Measurements from ENCODE around the gene RIC1. TPM values are rescaled to one million over a fixed set of nuclear protein-coding genes. Genes with fewer than 3 reads are reported as not detected.

The RIC1 gene
- total RNA-seq, 6 experiments from 2014 or later, result 25.8 to 35.2 (median 29.8) TPM

DNA sequence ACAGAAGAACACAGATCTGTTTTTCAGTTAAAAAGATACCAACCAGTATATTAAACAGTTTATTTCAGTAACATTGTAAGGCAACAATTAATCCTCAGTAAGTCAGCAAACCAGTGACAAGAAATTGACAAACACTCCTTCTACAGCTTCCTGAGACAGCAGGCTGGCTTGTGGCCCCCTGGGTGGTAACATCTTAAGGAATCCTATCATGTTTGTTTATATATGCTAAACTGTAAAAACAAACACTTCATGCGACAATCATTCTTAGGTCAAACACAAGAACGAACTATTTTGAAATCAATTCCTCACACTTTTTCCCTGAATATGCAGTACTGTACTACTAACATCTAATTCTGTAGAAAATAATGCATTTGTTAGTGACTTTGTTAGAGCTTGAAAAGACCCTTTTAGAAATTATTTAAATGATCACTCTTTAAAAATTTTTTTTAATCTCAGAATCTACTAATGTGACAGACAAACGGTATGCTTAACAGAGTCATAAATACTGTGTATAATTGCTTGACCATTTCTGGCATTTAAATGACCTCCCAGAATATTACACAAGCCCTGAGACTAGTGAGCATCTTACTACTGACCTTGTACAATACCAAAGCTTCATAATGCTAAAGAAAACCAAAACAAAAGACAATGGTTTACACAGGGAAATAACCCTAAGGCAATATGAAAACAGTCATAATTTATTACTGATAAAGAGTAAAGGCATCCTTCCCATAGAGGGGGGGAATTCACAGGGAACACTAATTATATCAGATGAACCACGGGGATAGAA lies 155.8 kb downstream of the RIC1 start:
- TF ChIP-seq, protein P1, sequence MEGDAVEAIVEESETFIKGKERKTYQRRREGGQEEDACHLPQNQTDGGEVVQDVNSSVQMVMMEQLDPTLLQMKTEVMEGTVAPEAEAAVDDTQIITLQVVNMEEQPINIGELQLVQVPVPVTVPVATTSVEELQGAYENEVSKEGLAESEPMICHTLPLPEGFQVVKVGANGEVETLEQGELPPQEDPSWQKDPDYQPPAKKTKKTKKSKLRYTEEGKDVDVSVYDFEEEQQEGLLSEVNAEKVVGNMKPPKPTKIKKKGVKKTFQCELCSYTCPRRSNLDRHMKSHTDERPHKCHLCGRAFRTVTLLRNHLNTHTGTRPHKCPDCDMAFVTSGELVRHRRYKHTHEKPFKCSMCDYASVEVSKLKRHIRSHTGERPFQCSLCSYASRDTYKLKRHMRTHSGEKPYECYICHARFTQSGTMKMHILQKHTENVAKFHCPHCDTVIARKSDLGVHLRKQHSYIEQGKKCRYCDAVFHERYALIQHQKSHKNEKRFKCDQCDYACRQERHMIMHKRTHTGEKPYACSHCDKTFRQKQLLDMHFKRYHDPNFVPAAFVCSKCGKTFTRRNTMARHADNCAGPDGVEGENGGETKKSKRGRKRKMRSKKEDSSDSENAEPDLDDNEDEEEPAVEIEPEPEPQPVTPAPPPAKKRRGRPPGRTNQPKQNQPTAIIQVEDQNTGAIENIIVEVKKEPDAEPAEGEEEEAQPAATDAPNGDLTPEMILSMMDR (IDR thresholded peaks at IDR 0.05), result no peak
- peaks cover 30% of the 10 kb centered on the region for H3K9me3 Mint-ChIP-seq
- peak; percentile 24 for DNase-seq
- peaks cover 12% of the 10 kb centered on the region for H3K27me3 Mint-ChIP-seq (ENCODE audit: insufficient read depth)
- H3K4me3 Mint-ChIP-seq, result no peak overlapping the region
- H3K27ac Mint-ChIP-seq, result peak overlapping the region; percentile 43
- H3K36me3 Mint-ChIP-seq (ENCODE audit: low read depth), result peaks cover 49% of the 10 kb centered on the region
- H3K4me1 Mint-ChIP-seq (ENCODE audit: low read depth), result peaks cover 44% of the 10 kb centered on the region

DNA sequence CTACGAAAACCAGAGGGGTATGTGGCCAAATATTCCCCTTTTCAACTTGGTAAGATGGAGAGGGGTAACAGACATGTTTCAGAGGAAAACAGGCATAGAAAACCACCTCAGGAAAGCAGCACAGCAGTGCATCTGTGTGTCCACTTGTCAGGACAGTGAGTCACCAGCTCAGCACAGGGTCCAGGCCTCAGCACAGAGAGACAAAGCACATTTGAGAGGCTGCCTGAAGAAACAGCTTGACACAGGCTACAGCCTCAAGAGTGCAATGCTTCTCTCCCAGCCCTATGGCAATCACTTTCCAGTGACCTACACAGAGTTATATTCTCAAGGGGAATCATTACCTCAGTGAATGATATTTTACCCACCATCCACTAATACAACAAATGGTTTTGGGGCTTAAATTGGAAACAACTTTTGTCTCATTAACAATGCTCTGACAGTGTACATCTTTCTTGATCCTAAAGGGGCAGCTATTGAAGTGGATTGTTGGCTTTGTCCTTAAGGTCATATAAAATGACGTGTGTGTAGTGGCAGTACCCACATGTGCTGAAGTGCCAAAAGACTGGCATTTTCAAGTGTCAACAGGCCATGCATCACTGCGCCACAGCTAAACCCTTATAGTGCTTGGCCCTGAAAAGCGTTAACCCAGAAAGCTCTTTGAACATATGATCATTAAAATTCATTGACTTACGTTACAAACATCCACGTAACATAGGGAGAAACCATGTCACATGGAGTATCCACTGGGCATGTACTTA lies 157.6 kb downstream of the RIC1 start:
- Mint-ChIP-seq H3K27ac (peak overlapping the region; percentile 18; the same call in 1 of the 2 replicates), H3K4me3 (no peak overlapping the region), H3K36me3 (ENCODE audit: low read depth) (peaks cover 31% of the 10 kb centered on the region), H3K9me3 (peaks cover 18% of the 10 kb centered on the region), H3K4me1 (ENCODE audit: low read depth) (peaks cover 49% of the 10 kb centered on the region), H3K27me3 (ENCODE audit: insufficient read depth) (no peaks in the 10 kb centered on the region)
- no peak for DNase-seq
- TF ChIP-seq, protein P1 (IDR thresholded peaks at IDR 0.05), result no peak

DNA sequence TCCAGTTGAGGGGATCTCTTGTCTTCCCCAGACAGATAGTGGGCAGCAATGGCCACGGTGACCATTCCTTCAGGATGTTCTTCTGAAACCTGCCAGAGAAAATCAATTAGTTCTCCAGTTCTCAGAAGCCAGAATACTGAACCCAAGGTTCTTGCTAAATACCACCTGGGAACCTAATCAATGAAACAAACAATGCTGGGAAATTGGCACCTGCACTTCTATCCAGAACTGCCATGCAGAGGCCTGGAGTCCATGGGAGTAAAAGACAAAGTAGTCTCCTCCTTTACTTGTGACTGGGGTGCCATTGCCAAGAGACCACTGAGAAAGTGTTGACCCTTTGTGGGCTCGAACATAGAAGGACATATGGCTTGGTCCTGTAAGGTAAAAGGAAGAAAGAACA lies 158.3 kb downstream of the RIC1 start:
- TF ChIP-seq, protein P1 (IDR thresholded peaks at IDR 0.05), result no peak
- no peaks in the 10 kb centered on the region for H3K27me3 Mint-ChIP-seq (ENCODE audit: insufficient read depth)
- peaks cover 12% of the 10 kb centered on the region for H3K9me3 Mint-ChIP-seq
- H3K36me3 Mint-ChIP-seq (ENCODE audit: low read depth), result peaks cover 24% of the 10 kb centered on the region
- DNase-seq, result no peak
- H3K27ac Mint-ChIP-seq, result no peak overlapping the region
- peaks cover 49% of the 10 kb centered on the region for H3K4me1 Mint-ChIP-seq (ENCODE audit: low read depth)
- H3K4me3 Mint-ChIP-seq, result no peak overlapping the region

DNA sequence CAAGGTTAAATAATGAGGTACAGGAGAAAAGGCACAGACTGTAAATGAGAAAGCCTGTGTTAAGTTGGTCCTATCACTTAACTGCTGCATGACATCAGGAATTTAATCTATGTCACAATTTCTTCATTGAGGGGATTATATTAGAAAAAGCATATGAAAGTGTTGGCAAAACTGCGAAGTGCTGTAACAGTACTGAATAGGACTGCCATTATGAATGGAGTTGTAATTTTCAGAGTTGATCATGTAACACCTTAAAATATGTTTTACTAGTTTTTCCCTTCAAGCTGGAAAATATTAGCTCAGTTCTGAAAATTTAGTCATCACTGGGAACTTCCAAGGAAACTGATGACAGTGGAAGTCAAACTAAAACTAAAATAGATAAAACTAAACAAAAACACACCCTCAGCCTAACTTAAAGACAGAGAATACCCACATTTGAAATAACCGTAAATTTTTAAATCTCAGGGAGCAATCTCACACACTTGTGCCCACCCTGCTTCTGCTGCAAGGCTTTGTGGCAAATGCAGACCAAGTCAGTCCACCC lies 158.9 kb downstream of the RIC1 start:
- Mint-ChIP-seq H3K36me3 (ENCODE audit: low read depth) (peaks cover 18% of the 10 kb centered on the region), H3K4me3 (no peak overlapping the region), H3K9me3 (peaks cover 5% of the 10 kb centered on the region), H3K27me3 (ENCODE audit: insufficient read depth) (no peaks in the 10 kb centered on the region), H3K27ac (no peak overlapping the region), H3K4me1 (ENCODE audit: low read depth) (peaks cover 45% of the 10 kb centered on the region)
- TF ChIP-seq, protein P1 (IDR thresholded peaks at IDR 0.05), result no peak
- no peak for DNase-seq

DNA sequence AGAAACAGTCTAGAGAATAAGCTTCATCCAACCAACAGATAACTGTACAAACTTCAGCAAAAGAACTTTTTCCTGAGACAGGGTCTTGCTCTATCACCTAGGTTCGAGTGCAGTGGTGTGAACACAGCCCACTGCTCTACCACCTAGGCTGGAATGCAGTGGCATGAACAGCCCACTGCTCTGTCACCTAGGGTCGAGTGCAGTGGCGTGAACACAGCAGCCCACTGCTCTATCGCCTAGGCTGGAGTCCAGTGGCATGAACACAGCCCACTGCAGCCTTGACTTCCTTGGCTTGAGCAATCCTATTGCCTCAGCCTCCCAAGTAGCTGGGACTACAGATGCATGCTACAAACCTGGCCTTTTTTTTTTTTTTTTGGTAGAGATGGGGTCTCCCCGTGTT lies 160.6 kb downstream of the RIC1 start:
- Mint-ChIP-seq H3K27ac (no peak overlapping the region), H3K4me1 (ENCODE audit: low read depth) (peaks cover 29% of the 10 kb centered on the region), H3K4me3 (no peak overlapping the region), H3K36me3 (ENCODE audit: low read depth) (peaks cover 11% of the 10 kb centered on the region; the same call in 1 of the 2 replicates), H3K27me3 (ENCODE audit: insufficient read depth) (no peaks in the 10 kb centered on the region), H3K9me3 (no peaks in the 10 kb centered on the region)
- TF ChIP-seq, protein P1 (IDR thresholded peaks at IDR 0.05), result no peak
- DNase-seq, result no peak

Measured in HFFc6 (cell line).